Measurements from ENCODE around the gene SCN1A.

The SCN1A gene

DNA sequence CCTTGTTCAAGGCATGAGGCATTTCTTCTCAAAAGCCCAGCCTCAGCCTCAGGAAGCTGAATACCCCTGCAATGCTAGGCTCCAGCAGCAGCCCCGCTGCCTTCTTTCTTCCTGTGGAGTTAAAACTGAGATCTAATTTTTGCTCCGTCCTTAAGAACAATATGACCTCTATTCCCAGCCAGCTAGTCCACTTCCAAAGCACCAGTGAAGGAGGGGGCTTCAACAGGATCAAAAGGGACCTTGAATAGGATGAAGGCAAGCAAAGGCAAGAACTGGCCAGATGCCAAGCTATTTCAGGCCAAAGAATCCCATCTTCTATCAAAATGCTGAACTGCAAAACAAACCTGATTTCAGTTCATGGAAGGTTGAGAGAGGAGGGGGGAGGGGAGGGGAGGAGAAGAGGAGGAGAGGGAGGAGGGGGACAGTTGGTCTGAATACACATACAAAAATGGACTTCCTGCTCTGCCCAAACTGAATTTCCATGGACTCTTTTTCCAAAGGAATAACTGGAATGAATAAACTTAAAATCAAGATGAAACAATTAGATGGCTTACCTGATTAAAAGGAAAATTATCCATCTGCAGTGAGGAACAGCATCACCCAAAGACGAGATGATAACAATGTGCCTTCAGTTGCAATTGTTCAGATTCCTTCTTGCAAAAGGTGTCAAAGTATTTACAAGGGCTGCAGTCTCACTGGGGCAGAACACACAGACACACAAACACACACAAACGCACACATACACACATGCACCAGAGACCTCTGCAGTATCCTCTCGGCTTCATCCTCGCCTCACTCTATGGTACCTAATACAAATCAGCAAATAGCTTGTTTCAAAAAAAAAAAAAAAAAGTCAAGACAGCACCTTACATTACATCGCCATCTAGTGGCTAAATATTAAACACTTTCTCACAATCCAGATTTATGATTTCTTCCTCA, at the start of gene SCN1A:
TSS of gene SCN1A (minus strand) at position 804 of the 939 bp plus-strand sequence. CDS start 54,399 bp downstream, outside the sequence.
- Histone ChIP-seq H3K36me3 (ENCODE audit: insufficient read depth, low read length) (no peaks in the 10 kb centered on the region), H3K4me1 (ENCODE audit: insufficient read depth, low read length) (peaks cover 13% of the 10 kb centered on the region), H3K27me3 (ENCODE audit: insufficient read depth, low read length) (no peaks in the 10 kb centered on the region), H3K4me3 (ENCODE audit: low read length) (peak within 1 kb of the TSS; percentile 33), H2AFZ (ENCODE audit: low read depth, low read length) (peak within 1 kb of the TSS; percentile 19), H3K9me3 (ENCODE audit: low read length) (no peaks in the 10 kb centered on the region)

DNA sequence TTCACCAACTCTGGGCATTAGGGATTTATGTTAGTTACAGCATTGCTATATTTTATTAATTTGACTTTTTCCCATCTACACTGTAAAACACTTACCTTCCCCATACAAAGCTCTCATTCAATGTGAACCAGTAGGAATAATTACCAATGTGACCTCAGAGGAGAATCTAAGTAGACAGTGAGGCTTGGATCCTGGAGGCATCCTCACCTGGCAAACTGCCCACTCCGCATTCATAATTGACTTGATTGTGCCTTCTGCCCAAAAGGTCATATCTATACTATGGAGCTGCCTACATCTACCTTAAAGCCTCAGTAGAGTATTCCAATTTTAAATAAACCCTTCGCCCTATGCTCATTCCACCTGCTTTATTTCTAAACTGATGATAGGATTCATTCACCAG, 45.4 kb upstream of the SCN1A start:
- Histone ChIP-seq H2AFZ (ENCODE audit: low read depth, low read length) (no peak overlapping the region), H3K4me1 (ENCODE audit: insufficient read depth, low read length) (peaks cover 5% of the 10 kb centered on the region), H3K36me3 (ENCODE audit: insufficient read depth, low read length) (no peaks in the 10 kb centered on the region), H3K27me3 (ENCODE audit: insufficient read depth, low read length) (no peaks in the 10 kb centered on the region), H3K4me3 (ENCODE audit: low read length) (no peak overlapping the region), H3K9me3 (ENCODE audit: low read length) (no peaks in the 10 kb centered on the region)

DNA sequence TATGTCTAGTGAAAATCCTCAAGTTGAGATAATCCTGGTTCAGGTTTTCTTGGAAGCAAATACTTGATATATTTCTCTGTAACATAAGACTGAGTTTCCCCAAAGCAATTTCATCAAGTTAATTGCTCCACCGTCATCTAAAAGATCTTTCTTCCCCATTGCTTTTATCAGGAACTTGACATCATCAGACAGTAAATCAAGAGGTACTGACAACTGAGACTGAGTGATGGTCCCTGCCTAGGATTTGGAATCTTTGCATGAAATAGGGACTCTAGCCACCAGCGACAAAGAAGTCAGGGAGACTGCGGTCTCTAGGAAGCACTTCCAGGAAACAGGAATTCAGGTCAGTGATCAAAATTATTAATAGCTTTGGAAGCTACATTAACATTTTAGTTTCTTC, 43.4 kb upstream of the SCN1A start:
- Histone ChIP-seq H3K4me1 (ENCODE audit: insufficient read depth, low read length) (peaks cover 5% of the 10 kb centered on the region), H2AFZ (ENCODE audit: low read depth, low read length) (no peak overlapping the region), H3K9me3 (ENCODE audit: low read length) (no peaks in the 10 kb centered on the region), H3K36me3 (ENCODE audit: insufficient read depth, low read length) (no peaks in the 10 kb centered on the region), H3K27me3 (ENCODE audit: insufficient read depth, low read length) (no peaks in the 10 kb centered on the region), H3K4me3 (ENCODE audit: low read length) (no peak overlapping the region)

DNA sequence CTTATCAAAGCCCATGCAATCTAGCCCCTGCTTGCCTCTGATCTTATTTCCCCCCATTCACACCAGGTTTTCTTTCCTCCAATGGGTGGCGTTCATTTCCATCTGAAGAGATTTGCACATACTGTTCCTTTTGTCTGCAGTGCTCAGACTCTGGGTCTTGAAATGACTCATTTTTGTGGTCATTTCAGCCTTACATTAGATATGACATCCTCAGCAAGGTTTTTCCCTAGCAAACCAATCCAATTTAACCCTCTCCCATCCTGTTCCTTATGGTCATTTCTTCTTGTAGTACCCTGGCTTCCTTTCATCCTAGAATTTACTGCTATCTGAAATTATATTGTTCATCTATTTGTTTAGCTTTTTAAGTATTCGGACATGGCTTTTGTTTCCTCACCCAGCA, 42.5 kb upstream of the SCN1A start:
- Histone ChIP-seq H3K4me1 (ENCODE audit: insufficient read depth, low read length) (peaks cover 5% of the 10 kb centered on the region), H2AFZ (ENCODE audit: low read depth, low read length) (no peak overlapping the region), H3K9me3 (ENCODE audit: low read length) (no peaks in the 10 kb centered on the region), H3K27me3 (ENCODE audit: insufficient read depth, low read length) (no peaks in the 10 kb centered on the region), H3K4me3 (ENCODE audit: low read length) (no peak overlapping the region), H3K36me3 (ENCODE audit: insufficient read depth, low read length) (no peaks in the 10 kb centered on the region)

DNA sequence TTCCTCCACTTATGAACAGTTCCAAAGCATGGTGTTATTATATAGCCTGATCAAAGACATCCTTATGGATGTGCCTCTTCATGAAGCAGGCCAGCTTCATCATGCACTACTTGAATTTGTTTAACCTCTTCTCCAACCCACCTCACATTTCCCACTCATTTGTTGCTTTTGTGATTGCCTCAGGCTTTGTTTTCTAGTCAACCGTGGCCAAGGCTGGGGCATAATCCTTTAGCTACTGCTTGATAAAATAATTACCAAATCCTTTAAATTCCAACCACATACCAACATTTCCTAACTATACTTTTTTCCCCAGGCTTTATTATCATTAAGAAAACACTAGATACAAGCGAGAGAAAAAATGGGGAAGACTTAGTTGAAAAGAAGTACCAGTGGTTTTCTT, 39.6 kb upstream of the SCN1A start:
- Histone ChIP-seq H2AFZ (ENCODE audit: low read depth, low read length) (peak overlapping the region; percentile 32), H3K27me3 (ENCODE audit: insufficient read depth, low read length) (no peaks in the 10 kb centered on the region), H3K36me3 (ENCODE audit: insufficient read depth, low read length) (no peaks in the 10 kb centered on the region), H3K9me3 (ENCODE audit: low read length) (no peaks in the 10 kb centered on the region), H3K4me3 (ENCODE audit: low read length) (no peak overlapping the region), H3K4me1 (ENCODE audit: insufficient read depth, low read length) (peaks cover 5% of the 10 kb centered on the region)

DNA sequence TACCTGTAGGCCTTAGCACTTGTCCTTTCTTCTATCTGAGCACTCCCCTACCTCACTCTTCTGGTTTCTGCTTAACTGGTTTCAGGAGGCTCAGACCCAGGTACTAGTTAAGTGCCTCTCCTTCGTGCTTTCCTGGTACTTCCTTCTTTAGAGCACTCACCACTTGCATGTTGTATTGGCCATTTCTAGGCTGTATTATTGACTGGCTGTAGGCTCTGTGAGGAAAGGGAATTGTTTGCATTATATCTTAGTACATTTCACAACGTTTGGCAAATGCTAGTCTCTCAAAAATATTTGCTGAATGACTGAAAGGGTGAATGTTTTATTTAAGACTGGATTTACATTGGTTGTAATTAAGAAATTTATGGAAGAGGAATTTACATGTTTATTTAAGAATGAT, 36.0 kb upstream of the SCN1A start:
- no peaks in the 10 kb centered on the region for H3K36me3 ChIP-seq (ENCODE audit: insufficient read depth, low read length)
- H3K27me3 ChIP-seq (ENCODE audit: insufficient read depth, low read length) = no peaks in the 10 kb centered on the region
- H3K4me1 ChIP-seq (ENCODE audit: insufficient read depth, low read length) = peaks cover 5% of the 10 kb centered on the region
- H3K4me3 ChIP-seq (ENCODE audit: low read length) = no peak overlapping the region
- no peak overlapping the region for H2AFZ ChIP-seq (ENCODE audit: low read depth, low read length)
- H3K9me3 ChIP-seq (ENCODE audit: low read length) = no peaks in the 10 kb centered on the region

DNA sequence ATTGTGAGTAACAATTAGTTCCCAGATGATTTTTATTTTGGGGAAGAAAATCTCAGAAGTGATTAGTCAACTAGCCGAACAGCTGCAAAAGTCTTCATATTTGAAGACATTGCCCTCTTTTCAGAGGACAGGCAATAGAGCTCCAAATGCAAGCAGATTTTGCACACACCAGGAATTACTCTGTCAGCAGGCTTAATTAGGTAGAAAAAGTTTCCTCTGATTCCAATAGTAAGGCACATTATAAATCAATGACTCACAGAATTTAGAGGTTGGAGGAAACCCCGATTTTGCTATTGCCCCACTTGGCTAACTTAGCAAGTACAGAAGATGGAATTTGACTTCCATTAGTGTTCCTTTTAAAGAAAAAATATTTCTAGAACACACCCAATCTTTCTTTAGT, 30.7 kb upstream of the SCN1A start:
- no peak overlapping the region for H3K4me3 ChIP-seq (ENCODE audit: low read length)
- no peaks in the 10 kb centered on the region for H3K27me3 ChIP-seq (ENCODE audit: insufficient read depth, low read length)
- no peaks in the 10 kb centered on the region for H3K36me3 ChIP-seq (ENCODE audit: insufficient read depth, low read length)
- no peaks in the 10 kb centered on the region for H3K9me3 ChIP-seq (ENCODE audit: low read length)
- no peak overlapping the region for H2AFZ ChIP-seq (ENCODE audit: low read depth, low read length)
- H3K4me1 ChIP-seq (ENCODE audit: insufficient read depth, low read length) = no peaks in the 10 kb centered on the region

DNA sequence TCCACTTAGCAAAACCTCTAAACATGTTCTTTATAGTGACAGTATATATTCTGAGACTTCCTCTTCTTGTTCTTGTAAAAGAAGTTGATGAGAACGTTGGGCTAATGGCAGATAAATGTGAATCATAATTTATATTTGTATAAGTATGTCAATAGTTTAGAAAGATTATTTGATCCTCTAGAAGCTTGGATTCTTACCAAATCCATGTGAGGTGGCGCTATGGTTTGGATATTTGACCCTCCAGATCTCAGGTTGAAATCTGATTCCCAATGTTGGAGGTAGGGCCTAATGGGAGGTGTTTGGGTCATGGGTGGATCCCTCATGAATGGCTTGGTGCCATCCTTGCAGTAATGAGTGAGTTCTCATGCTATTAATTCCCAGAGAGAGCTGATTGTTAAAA, 29.8 kb upstream of the SCN1A start:
- Histone ChIP-seq H3K4me3 (ENCODE audit: low read length) (no peak overlapping the region), H3K36me3 (ENCODE audit: insufficient read depth, low read length) (no peaks in the 10 kb centered on the region), H3K4me1 (ENCODE audit: insufficient read depth, low read length) (no peaks in the 10 kb centered on the region), H3K27me3 (ENCODE audit: insufficient read depth, low read length) (no peaks in the 10 kb centered on the region), H3K9me3 (ENCODE audit: low read length) (no peaks in the 10 kb centered on the region), H2AFZ (ENCODE audit: low read depth, low read length) (no peak overlapping the region)

DNA sequence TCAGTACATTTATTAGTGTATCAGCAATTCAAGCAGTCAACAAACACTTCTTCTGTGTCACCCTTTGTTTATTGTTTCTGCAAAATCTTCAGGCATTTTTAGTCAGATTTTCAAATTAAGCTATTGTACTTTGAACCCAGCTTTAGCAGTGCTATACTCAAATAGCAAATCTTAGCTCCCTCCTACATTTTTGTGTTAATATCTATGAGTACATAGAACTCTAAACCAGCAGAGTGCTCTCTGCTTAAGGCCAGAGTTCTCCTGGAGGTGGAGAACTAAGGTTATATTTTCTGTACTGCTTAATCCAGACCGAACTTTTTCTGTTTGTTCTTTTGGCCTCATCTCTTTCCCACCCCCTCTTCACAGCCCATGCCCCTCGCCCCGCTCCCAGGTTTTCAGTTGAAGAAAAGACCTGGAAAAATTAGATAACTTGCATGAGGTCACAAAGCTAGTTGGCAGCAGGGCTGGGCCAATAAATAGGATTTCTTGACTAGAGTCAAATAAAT, 29.2 kb upstream of the SCN1A start:
- Histone ChIP-seq H3K27me3 (ENCODE audit: insufficient read depth, low read length) (no peaks in the 10 kb centered on the region), H2AFZ (ENCODE audit: low read depth, low read length) (no peak overlapping the region), H3K9me3 (ENCODE audit: low read length) (no peaks in the 10 kb centered on the region), H3K4me3 (ENCODE audit: low read length) (no peak overlapping the region), H3K36me3 (ENCODE audit: insufficient read depth, low read length) (no peaks in the 10 kb centered on the region), H3K4me1 (ENCODE audit: insufficient read depth, low read length) (no peaks in the 10 kb centered on the region)

DNA sequence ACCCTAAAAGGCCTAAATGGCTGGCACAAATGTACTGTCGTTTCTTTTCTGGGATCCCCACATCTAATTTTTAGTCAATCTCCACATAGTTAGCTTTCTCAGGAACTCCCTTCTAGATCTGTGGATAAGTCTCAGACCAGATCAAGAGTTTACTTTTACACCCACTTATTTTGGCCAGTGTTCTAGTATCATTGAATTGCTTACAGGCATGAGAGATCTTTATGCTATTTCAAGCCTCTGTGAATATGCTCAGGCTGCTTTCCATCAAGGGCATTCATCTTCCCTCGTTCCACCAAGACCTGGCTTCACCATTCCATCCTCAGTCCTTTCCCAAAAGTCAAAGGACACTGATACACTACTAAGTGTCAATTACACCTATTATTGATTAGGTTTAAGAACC, 27.8 kb upstream of the SCN1A start:
- H3K27me3 ChIP-seq (ENCODE audit: insufficient read depth, low read length) = no peaks in the 10 kb centered on the region
- H3K4me3 ChIP-seq (ENCODE audit: low read length) = no peak overlapping the region
- H3K9me3 ChIP-seq (ENCODE audit: low read length) = no peaks in the 10 kb centered on the region
- no peaks in the 10 kb centered on the region for H3K36me3 ChIP-seq (ENCODE audit: insufficient read depth, low read length)
- H3K4me1 ChIP-seq (ENCODE audit: insufficient read depth, low read length) = no peaks in the 10 kb centered on the region
- H2AFZ ChIP-seq (ENCODE audit: low read depth, low read length) = no peak overlapping the region

DNA sequence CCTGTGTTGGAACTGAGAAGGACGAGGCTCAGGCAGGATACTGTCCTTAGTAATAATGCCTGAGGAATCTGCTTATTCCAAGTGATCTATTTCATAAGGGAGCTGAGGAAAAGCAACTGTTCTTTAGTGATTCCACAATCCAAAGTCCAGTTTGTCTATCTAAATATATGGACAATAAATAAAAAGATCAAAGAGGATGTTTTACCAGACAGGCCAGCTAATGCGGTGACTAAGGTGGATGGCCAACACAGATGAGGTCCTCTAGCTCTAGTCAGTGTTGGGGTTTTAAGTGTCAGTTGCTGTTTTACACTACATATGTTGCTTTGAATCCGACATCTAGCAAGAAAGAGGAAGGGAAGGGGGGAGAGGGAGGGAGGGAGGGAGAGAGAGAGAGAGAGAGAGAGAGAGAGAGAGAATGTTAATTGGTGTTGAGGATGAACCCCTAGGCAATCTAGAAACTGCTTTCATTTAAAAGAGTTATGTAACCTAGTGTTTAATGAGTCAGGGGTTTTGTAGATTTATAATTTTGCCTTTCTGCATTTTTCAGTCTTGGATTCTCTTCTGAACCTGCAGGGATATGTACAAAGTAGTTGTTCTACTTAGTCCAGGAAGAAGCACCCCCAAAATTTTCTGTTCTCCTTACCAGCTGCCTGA, 27.0 kb upstream of the SCN1A start:
- H2AFZ ChIP-seq (ENCODE audit: low read depth, low read length) = no peak overlapping the region
- no peaks in the 10 kb centered on the region for H3K4me1 ChIP-seq (ENCODE audit: insufficient read depth, low read length)
- H3K4me3 ChIP-seq (ENCODE audit: low read length) = no peak overlapping the region
- no peaks in the 10 kb centered on the region for H3K9me3 ChIP-seq (ENCODE audit: low read length)
- H3K27me3 ChIP-seq (ENCODE audit: insufficient read depth, low read length) = no peaks in the 10 kb centered on the region
- no peaks in the 10 kb centered on the region for H3K36me3 ChIP-seq (ENCODE audit: insufficient read depth, low read length)

DNA sequence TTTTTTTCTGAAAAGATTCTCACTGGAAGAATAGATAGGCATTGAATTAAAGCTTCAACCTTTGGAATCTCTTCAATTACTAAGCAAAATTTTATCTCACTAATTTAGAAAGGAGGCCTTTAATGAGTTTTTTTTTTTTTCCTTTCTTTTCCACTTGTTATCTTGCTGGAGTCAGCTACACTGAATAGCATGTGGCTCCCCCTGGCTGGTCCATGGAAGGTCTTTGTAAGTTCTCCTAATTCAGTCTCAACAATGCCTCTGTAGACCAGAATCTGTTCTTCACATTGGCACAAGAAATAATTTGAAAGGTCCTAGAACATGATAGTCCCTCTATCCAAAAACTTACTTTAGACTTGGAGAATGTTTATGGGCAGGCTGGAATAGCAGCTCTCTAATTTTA, 24.2 kb upstream of the SCN1A start:
- H3K36me3 ChIP-seq (ENCODE audit: insufficient read depth, low read length) = no peaks in the 10 kb centered on the region
- H3K9me3 ChIP-seq (ENCODE audit: low read length) = no peaks in the 10 kb centered on the region
- H3K27me3 ChIP-seq (ENCODE audit: insufficient read depth, low read length) = no peaks in the 10 kb centered on the region
- H3K4me1 ChIP-seq (ENCODE audit: insufficient read depth, low read length) = no peaks in the 10 kb centered on the region
- H2AFZ ChIP-seq (ENCODE audit: low read depth, low read length) = no peak overlapping the region
- no peak overlapping the region for H3K4me3 ChIP-seq (ENCODE audit: low read length)
